ENCODE data around the gene SCAF8. TPM values are rescaled to one million over a fixed set of nuclear protein-coding genes. Genes with fewer than 3 reads are reported as not detected.

Gene SCAF8
- total RNA-seq, 1 donor from 2014 or later, result 15.2 TPM

DNA sequence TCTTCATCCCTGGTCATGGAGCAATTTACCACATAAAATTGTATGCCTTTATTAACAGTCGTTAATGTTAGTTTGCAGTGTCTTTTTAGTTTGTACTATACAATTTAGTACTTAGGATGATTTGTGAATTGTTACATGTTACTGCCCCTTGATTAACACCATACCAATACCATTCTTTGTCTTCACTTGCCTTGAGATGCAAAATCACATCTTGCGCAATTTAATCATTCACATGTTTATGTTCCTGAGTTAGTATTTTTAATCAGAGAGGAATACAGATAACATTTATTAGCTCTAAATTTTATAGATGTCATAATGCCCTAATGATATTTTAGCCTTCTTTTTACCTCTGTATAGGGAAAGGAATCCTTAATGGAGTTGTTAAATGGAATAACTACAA, 114.1 kb downstream of the SCAF8 start:
- TF ChIP-seq, protein P1, sequence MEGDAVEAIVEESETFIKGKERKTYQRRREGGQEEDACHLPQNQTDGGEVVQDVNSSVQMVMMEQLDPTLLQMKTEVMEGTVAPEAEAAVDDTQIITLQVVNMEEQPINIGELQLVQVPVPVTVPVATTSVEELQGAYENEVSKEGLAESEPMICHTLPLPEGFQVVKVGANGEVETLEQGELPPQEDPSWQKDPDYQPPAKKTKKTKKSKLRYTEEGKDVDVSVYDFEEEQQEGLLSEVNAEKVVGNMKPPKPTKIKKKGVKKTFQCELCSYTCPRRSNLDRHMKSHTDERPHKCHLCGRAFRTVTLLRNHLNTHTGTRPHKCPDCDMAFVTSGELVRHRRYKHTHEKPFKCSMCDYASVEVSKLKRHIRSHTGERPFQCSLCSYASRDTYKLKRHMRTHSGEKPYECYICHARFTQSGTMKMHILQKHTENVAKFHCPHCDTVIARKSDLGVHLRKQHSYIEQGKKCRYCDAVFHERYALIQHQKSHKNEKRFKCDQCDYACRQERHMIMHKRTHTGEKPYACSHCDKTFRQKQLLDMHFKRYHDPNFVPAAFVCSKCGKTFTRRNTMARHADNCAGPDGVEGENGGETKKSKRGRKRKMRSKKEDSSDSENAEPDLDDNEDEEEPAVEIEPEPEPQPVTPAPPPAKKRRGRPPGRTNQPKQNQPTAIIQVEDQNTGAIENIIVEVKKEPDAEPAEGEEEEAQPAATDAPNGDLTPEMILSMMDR (conservative IDR thresholded peaks at IDR 0.05; ENCODE audit: low read depth, low read length), result no peak
- no peak overlapping the region for H3K4me3 ChIP-seq (ENCODE audit: low read depth, low read length)

DNA sequence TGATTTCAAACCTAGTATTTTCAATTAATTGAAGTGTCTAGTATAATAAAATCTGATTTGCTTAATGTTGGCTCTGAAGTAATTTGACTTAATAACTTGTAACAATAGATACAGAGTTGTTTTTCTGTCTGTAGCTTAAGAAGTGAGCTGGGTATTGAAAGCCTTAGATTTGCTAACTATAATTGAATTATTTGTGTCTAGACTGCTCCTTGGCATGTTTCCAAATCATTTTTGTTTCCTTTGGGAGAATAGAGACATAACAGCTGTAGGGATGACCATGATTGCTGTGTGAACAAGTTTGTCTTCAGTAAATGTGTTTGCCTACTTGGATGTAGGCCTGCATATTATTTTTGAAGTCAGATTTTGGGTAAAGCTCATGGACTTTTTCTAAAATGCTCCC, 115.4 kb downstream of the SCAF8 start:
- TF ChIP-seq, protein P1 (conservative IDR thresholded peaks at IDR 0.05; ENCODE audit: low read depth, low read length), result no peak
- no peak for DNase-seq (ENCODE audit: low read depth)
- H3K4me3 ChIP-seq (ENCODE audit: low read depth, low read length), result no peak overlapping the region

More for the DNA sequence above, 114.1 kb downstream of the SCAF8 start:
- DNase-seq (ENCODE audit: low read depth), result no peak

DNA sequence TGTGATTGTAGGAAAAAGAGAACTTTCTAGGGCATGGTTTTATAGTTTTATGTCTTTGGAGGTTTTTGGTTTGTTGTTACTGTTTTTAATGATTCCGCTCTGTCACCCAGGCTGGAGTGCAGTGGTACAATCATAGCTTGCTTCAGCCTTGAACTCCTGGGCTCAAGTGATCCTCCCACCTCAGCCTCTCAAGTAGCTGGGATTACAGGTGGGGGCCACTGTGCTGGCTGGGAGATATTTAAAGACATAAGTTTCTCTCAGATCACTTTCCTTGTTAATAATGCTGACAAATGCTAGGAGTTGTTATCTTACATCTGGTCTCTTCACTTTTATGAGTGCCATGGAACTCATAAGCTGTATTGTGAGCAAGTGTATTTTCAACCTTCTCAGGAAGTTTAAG, 116.3 kb downstream of the SCAF8 start:
- TF ChIP-seq, protein P1 (conservative IDR thresholded peaks at IDR 0.05; ENCODE audit: low read depth, low read length), result no peak
- no peak for DNase-seq (ENCODE audit: low read depth)
- no peak overlapping the region for H3K4me3 ChIP-seq (ENCODE audit: low read depth, low read length)

DNA sequence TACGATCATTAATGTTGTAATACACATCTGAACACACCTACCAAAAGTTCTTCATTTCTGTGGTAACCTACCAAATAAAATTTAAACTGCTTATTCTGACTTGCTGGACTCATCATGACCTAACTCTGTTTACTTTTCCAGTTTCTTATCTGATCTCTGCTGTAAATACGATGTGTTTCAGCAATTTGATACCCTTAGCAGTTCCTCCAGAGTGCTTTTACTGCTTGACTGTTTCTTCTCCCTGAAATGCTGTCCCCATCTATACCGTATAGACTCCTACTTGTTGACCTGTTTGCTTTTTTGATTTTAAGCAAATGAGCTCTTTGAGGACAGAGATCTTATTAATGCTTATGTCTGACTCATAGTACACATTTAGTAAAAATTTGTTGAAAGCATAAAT, 119.5 kb downstream of the SCAF8 start:
- no peak for DNase-seq (ENCODE audit: low read depth)
- TF ChIP-seq, protein P1 (conservative IDR thresholded peaks at IDR 0.05; ENCODE audit: low read depth, low read length), result no peak

GRCh38 chr6:154857529-154857928, 124.3 kb downstream of the SCAF8 start:
- no peak overlapping the region for H3K4me3 ChIP-seq (ENCODE audit: low read depth, low read length)
- DNase-seq (ENCODE audit: low read depth), result no peak

More for the DNA sequence above, 119.5 kb downstream of the SCAF8 start:
- no peak overlapping the region for H3K4me3 ChIP-seq (ENCODE audit: low read depth, low read length)

DNA sequence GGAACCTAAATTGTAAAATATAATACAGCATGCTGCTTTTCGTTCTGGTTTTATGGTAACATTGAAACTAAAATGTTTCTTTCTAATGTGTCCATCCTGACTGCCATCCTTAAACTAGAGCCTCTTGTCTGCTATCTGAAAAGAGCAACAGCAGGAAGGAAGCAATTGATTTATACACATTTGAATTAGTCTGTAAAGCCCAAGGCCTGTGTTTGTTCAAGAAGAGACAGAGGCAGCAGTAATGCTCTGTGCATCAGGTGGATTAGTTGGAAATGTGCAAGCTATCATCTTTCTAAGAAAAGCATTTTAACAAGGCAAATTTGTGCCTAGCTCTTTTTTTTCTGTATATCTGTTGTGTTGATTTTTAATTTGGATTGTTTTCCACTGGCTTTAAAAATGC, 128.6 kb downstream of the SCAF8 start:
- TF ChIP-seq, protein P1 (conservative IDR thresholded peaks at IDR 0.05; ENCODE audit: low read depth, low read length), result no peak
- no peak for DNase-seq (ENCODE audit: low read depth)
- no peak overlapping the region for H3K4me3 ChIP-seq (ENCODE audit: low read depth, low read length)

More at GRCh38 chr6:154857529-154857928, 124.3 kb downstream of the SCAF8 start:
- TF ChIP-seq, protein P1 (conservative IDR thresholded peaks at IDR 0.05; ENCODE audit: low read depth, low read length), result no peak

DNA sequence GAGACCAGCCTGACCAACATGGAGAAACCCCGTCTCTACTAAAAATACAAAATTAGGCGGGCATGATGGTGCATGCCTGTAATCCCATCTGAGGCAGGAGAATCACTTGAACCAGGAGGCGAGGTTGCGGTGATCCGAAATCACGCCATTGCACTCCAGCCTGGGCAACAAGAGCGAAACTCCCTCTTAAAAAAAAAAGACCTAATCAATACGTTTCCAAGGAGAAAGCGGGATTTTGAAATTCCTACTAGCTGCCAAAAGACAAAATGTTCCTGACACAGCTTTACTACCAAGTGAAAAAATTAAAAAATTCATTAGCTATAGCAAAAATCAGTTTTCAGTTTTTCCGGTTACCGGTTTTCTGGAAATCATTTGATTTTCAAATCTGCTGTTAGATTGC, 129.3 kb downstream of the SCAF8 start:
- no peak overlapping the region for H3K4me3 ChIP-seq (ENCODE audit: low read depth, low read length)
- no peak for DNase-seq (ENCODE audit: low read depth)
- TF ChIP-seq, protein P1 (conservative IDR thresholded peaks at IDR 0.05; ENCODE audit: low read depth, low read length), result no peak
